GM18517 (cell line): ENCODE measurements around the gene KYAT1.
A peak's percentile ranks its signal among the peaks of the same experiment; 100 is the strongest.
"Not testable (repeated sequence)": the region's sequence is repeated elsewhere in the genome, so short reads cannot be mapped to it uniquely, and the experiment has no call there.

ENCODE experiments used
- ATAC-seq: cut with Tn5 transposase; IDR thresholded peaks from one replicate; pipeline ENCODE4 v1.9.1; 2021; ENCODE audit warnings: mild to moderate bottlenecking, moderate library complexity; ENCODE audit not compliant: unreplicated experiment

The KYAT1 gene

GRCh38 chr9:128820665-128821583, 60.8 kb downstream of the KYAT1 start:
- no peak for ATAC-seq

GRCh38 chr9:128819716-128820664, 61.8 kb downstream of the KYAT1 start:
- no peak for ATAC-seq

GRCh38 chr9:128818839-128819715, 62.7 kb downstream of the KYAT1 start:
- ATAC-seq = peak; percentile 21

GRCh38 chr9:128818099-128818838, 63.5 kb downstream of the KYAT1 start, which contains the start of gene ENDOG:
TSS of gene ENDOG (plus strand) at chr9:128818500. CDS start at chr9:128818685, 185 bp downstream.
- peak; percentile 82 for ATAC-seq

GRCh38 chr9:128810873-128811272, 70.9 kb downstream of the KYAT1 start:
- ATAC-seq = no peak

GRCh38 chr9:128809831-128810230, 71.9 kb downstream of the KYAT1 start:
- no peak for ATAC-seq

- ATAC-seq = no peak
These were observed 72.6 kb downstream of the KYAT1 start for GRCh38 chr9:128809036-128809599.

GRCh38 chr9:128808543-128808942, 73.2 kb downstream of the KYAT1 start:
- no peak for ATAC-seq

- no peak for ATAC-seq
These were observed 73.9 kb downstream of the KYAT1 start for GRCh38 chr9:128807827-128808226.

- no peak for ATAC-seq
These were observed 76.1 kb downstream of the KYAT1 start for GRCh38 chr9:128805661-128806060.

GRCh38 chr9:128802482-128802881, 79.3 kb downstream of the KYAT1 start:
- ATAC-seq = no peak

- no peak for ATAC-seq
These were observed 81.7 kb downstream of the KYAT1 start for GRCh38 chr9:128800061-128800460.

- ATAC-seq = no peak
These were observed 82.9 kb downstream of the KYAT1 start for GRCh38 chr9:128798896-128799295.

- ATAC-seq = not testable (repeated sequence)
These were observed 86.8 kb downstream of the KYAT1 start for GRCh38 chr9:128794961-128795360.

- no peak for ATAC-seq
These were observed 88.6 kb downstream of the KYAT1 start for GRCh38 chr9:128792978-128793686.

GRCh38 chr9:128792134-128792533, 89.6 kb downstream of the KYAT1 start:
- no peak for ATAC-seq

- ATAC-seq = no peak
These were observed 91.2 kb downstream of the KYAT1 start for GRCh38 chr9:128790536-128790935.

GRCh38 chr9:128788445-128788844, 93.3 kb downstream of the KYAT1 start:
- ATAC-seq = no peak

- ATAC-seq = no peak
These were observed 94.1 kb downstream of the KYAT1 start for GRCh38 chr9:128787659-128788058.
